Measurements from ENCODE around the gene SNORC. TPM values are rescaled to one million over a fixed set of nuclear protein-coding genes. Genes with fewer than 3 reads are reported as not detected.

Gene SNORC
- total RNA-seq, 2 donors from 2014 or later, result 1.8 TPM; not detected in 1

- no peaks in the 10 kb centered on the region for H3K9me3 ChIP-seq
- H3K27ac ChIP-seq, result no peak overlapping the region
- no peak overlapping the region for H3K4me3 ChIP-seq
- H3K4me1 ChIP-seq, result peaks cover 13% of the 10 kb centered on the region
- no peak for DNase-seq
- no peaks in the 10 kb centered on the region for H3K36me3 ChIP-seq (replicated peaks in 1 of 2; ENCODE audit: insufficient read depth in 1 of 2, low read depth in 2 of 2)
- no peaks in the 10 kb centered on the region for H3K27me3 ChIP-seq
- TF ChIP-seq POLR2A (IDR thresholded peaks at IDR 0.05), result no peak
- TF ChIP-seq, protein P1, sequence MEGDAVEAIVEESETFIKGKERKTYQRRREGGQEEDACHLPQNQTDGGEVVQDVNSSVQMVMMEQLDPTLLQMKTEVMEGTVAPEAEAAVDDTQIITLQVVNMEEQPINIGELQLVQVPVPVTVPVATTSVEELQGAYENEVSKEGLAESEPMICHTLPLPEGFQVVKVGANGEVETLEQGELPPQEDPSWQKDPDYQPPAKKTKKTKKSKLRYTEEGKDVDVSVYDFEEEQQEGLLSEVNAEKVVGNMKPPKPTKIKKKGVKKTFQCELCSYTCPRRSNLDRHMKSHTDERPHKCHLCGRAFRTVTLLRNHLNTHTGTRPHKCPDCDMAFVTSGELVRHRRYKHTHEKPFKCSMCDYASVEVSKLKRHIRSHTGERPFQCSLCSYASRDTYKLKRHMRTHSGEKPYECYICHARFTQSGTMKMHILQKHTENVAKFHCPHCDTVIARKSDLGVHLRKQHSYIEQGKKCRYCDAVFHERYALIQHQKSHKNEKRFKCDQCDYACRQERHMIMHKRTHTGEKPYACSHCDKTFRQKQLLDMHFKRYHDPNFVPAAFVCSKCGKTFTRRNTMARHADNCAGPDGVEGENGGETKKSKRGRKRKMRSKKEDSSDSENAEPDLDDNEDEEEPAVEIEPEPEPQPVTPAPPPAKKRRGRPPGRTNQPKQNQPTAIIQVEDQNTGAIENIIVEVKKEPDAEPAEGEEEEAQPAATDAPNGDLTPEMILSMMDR (IDR thresholded peaks at IDR 0.05), result no peak
- intact Hi-C loops (cut with DNase I), result no loop called here
- ATAC-seq, result no peak
- 69 to 78% methylated on average over 13 of the region's 13 CpGs for WGBS, 2 donors
Observed at GRCh38 chr2:232926431-232926939, 56.4 kb downstream of the SNORC start.

GRCh38 chr2:232927032-232927792 lies 57.1 kb downstream of the SNORC start:
- intact Hi-C loops (cut with DNase I), result no loop called here
- DNase-seq (no peak), ATAC-seq (peak; percentile 11)
- no peaks in the 10 kb centered on the region for H3K27me3 ChIP-seq
- TF ChIP-seq, protein P1 (IDR thresholded peaks at IDR 0.05), result no peak
- TF ChIP-seq POLR2A (IDR thresholded peaks at IDR 0.05), result no peak
- H3K27ac ChIP-seq, result no peak overlapping the region
- no peaks in the 10 kb centered on the region for H3K36me3 ChIP-seq (replicated peaks in 1 of 2; ENCODE audit: insufficient read depth in 1 of 2, low read depth in 2 of 2)
- H3K9me3 ChIP-seq, result no peaks in the 10 kb centered on the region
- H3K4me3 ChIP-seq, result no peak overlapping the region
- peaks cover 13% of the 10 kb centered on the region for H3K4me1 ChIP-seq
- WGBS, 2 donors, result 0 to 7% methylated on average over 9 to 72 of the region's 76 CpGs

- H3K4me3 ChIP-seq, result no peak overlapping the region
- WGBS, 2 donors, result 1% methylated on average over 53 of the region's 114 CpGs; no CpG with 5 or more reads in 1 of the 2 donors
- no peaks in the 10 kb centered on the region for H3K27me3 ChIP-seq
- ATAC-seq (peak; percentile 31), DNase-seq (peak in 3 of 4 donors; percentile 13 to 39 (median 24))
- H3K27ac ChIP-seq, result no peak overlapping the region
- H3K36me3 ChIP-seq (replicated peaks in 1 of 2; ENCODE audit: insufficient read depth in 1 of 2, low read depth in 2 of 2), result no peaks in the 10 kb centered on the region
- no peaks in the 10 kb centered on the region for H3K9me3 ChIP-seq
- intact Hi-C loops (cut with DNase I), result no loop called here
- H3K4me1 ChIP-seq, result peaks cover 13% of the 10 kb centered on the region
- TF ChIP-seq POLR2A (IDR thresholded peaks at IDR 0.05), result no peak
Observed at GRCh38 chr2:232927793-232928550, 57.9 kb downstream of the SNORC start.

Small RNAs within 50 kb of the gene (small RNA-seq; reads per million reads assigned to genes)
- gene RF00019, result not detected

Other genes starting within 250 kb of the SNORC start
- gene EFHD1, start 236.7 kb upstream of the SNORC start, total RNA-seq, result 1 to 10 TPM; 4.0 to 4.4 TPM
- gene GIGYF2, start 172.9 kb upstream of the SNORC start, total RNA-seq, result 100 to 1,000 TPM in 1 of 2 donors, 10 to 100 TPM in 1; 66.2 to 107 TPM
- not detected for gene KCNJ13, start 93.7 kb upstream of the SNORC start, total RNA-seq
- 1 to 10 TPM; 4.9 to 7.0 TPM for gene NGEF, start 143.0 kb downstream of the SNORC start, total RNA-seq
- not detected for gene NEU2, start 162.4 kb downstream of the SNORC start, total RNA-seq
- 1 to 10 TPM in 1 of 2 donors, under 1 TPM in 1; 0.99 to 8.8 TPM for gene INPP5D, start 190.1 kb downstream of the SNORC start, total RNA-seq

Measured in body of pancreas (tissue), 4 donors.